MG63 (cell line): ENCODE data around the gene SMIM45.

Source experiments
- DNase-seq: peaks from one replicate; pipeline ENCODE4 v3.0.0-alpha.2; 2020
- H3K27me3 ChIP-seq: fragments of 250-450 bp; sonication (Bioruptor Pico); 2 replicates; pipeline ENCODE4 v1.5.1; 2020; ENCODE audit warnings: mild to moderate bottlenecking, moderate library complexity
- H3K36me3 ChIP-seq: fragments of 250-450 bp; sonication (Bioruptor Pico); 2 replicates; pipeline ENCODE4 v1.5.1; 2020; ENCODE audit warnings: mild to moderate bottlenecking, moderate library complexity
- H3K4me3 ChIP-seq: fragments of 250-450 bp; sonication (Bioruptor Pico); 2 replicates; pipeline ENCODE4 v1.5.1; 2020; ENCODE audit warnings: mild to moderate bottlenecking, moderate library complexity
- H3K9me3 ChIP-seq: fragments of 250-450 bp; sonication (Bioruptor Pico); 2 replicates; pipeline ENCODE4 v1.5.1; 2020; ENCODE audit warnings: mild to moderate bottlenecking, moderate library complexity

SMIM45 gene

GRCh38 chr22:41976070-41976901, 24.3 kb downstream of the SMIM45 start:
- no peaks in the 10 kb centered on the region for H3K36me3 ChIP-seq
- peaks cover 36% of the 10 kb centered on the region for H3K27me3 ChIP-seq
- peak; percentile 31 for DNase-seq
- no peaks in the 10 kb centered on the region for H3K9me3 ChIP-seq
- peak overlapping the region; percentile 41 for H3K4me3 ChIP-seq

GRCh38 chr22:41976961-41977566, 25.1 kb downstream of the SMIM45 start:
- H3K27me3 ChIP-seq = peaks cover 36% of the 10 kb centered on the region
- H3K36me3 ChIP-seq = no peaks in the 10 kb centered on the region
- H3K4me3 ChIP-seq = no peak overlapping the region
- DNase-seq = no peak
- no peaks in the 10 kb centered on the region for H3K9me3 ChIP-seq

DNA sequence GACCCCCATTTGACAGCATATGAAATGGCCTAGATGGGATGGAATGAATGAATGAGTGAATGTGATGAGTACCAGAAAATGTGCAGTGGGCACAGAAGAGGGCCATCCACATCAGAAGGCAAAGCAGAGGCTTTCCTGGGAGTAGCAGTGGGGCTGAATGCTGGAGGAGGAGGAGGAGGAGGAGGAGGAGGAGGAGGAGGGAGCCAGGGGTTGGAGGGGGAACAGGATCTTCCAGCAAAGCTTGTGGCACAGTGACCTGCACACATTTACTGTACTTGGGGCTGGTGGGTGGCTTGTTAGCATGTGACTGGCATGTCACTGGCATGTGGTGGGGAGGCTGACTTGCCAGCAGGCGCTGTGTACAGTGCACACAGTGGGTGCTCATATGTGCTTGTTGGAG, 26.8 kb downstream of the SMIM45 start:
- no peak overlapping the region for H3K4me3 ChIP-seq
- no peaks in the 10 kb centered on the region for H3K9me3 ChIP-seq
- H3K36me3 ChIP-seq = no peaks in the 10 kb centered on the region
- H3K27me3 ChIP-seq = peaks cover 28% of the 10 kb centered on the region
- DNase-seq = no peak

DNA sequence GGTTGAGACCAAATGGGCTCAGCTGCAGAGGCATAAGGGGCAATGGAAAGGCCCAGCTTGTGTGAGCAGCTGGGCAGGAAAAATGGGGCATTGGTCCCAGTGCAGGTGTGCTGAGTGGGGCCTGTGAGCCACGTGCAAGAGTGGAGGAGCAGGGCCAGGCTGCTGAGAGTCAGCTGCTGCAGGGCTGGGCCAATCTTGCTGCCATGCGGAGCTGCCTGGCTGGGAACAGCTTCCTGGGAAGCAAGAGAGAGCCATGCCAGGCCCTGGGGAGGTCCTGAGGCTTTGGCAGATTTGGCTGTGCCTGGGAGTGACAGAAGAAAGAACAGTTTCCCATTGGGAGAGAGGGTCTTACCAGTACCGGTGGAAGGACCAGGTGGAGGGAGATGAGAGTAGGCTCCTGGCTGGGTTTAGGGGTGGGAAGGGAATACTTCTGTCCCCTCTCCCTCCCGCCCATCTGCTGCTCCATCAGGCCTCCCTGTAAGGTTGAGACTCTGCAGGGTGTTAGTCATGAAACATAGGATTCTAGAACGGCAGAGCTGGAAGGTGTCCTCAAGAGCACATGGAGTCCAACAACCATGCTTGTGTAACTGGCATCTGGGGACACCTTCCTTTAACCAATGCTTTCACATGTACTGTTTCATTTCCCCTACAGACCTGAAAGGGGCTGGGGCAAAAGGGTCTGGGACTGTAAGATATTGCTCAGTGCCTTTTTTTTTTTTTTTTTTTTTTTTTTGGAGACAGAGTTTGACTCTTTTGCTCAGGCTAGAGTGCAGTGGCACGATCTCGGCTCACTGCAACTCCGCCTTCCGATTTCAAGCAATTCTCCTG, 27.7 kb downstream of the SMIM45 start:
- no peak for DNase-seq
- peaks cover 28% of the 10 kb centered on the region for H3K27me3 ChIP-seq
- H3K4me3 ChIP-seq = no peak overlapping the region
- no peaks in the 10 kb centered on the region for H3K9me3 ChIP-seq
- H3K36me3 ChIP-seq = no peaks in the 10 kb centered on the region

DNA sequence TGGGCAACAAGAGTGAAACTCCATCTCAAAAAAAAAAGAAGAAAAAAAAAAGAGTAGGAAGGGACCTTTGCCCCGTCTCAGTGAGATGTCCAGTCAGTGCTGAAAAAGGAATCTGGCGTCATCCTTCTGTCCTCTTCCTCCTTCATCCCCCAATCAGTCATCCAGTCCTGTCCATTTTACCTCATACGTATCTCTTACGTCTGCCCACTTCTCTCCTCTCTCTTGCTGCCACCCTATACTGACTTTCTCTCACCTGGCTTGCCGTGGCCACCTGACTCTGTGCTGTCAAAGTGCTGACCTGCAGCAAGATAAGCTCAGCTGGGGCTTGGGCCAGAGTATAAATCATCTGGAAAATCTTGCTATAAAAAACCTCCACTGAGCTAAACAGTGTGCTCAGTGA, 30.9 kb downstream of the SMIM45 start:
- DNase-seq = no peak
- Histone ChIP-seq H3K27me3 (peaks cover 4% of the 10 kb centered on the region; the same call in 1 of the 2 replicates), H3K4me3 (no peak overlapping the region), H3K9me3 (no peaks in the 10 kb centered on the region), H3K36me3 (no peaks in the 10 kb centered on the region)

GRCh38 chr22:41983513-41984405, 31.8 kb downstream of the SMIM45 start:
- Histone ChIP-seq H3K9me3 (no peaks in the 10 kb centered on the region), H3K4me3 (no peak overlapping the region), H3K36me3 (no peaks in the 10 kb centered on the region), H3K27me3 (no peaks in the 10 kb centered on the region)
- DNase-seq = no peak

GRCh38 chr22:41987276-41987675, 35.3 kb downstream of the SMIM45 start:
- no peak overlapping the region for H3K4me3 ChIP-seq
- no peak for DNase-seq
- H3K9me3 ChIP-seq = no peaks in the 10 kb centered on the region
- no peaks in the 10 kb centered on the region for H3K36me3 ChIP-seq
- no peaks in the 10 kb centered on the region for H3K27me3 ChIP-seq

- no peaks in the 10 kb centered on the region for H3K27me3 ChIP-seq
- no peaks in the 10 kb centered on the region for H3K36me3 ChIP-seq
- no peaks in the 10 kb centered on the region for H3K9me3 ChIP-seq
- no peak overlapping the region for H3K4me3 ChIP-seq
- DNase-seq = no peak
These were observed 37.3 kb downstream of the SMIM45 start for GRCh38 chr22:41989246-41989645.

DNA sequence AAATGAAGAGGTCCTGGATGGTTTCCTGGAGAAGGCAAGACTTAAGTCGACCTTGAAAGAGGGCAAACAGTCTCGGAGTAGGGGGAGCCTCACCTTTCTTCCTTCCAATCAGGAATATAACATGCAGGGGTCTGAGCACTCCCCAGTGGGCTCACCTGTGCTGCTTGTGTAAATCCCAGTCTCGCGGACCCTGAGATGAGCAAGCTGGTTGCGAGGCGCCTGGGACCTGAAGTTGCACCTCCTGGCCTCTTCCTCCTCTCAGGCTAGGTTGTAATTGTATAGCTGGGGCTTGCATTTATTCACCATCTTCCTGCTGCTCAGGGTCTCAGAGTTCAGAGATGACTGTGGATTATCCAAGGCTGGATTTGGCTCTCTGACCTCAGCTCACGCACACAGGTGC, 39.2 kb downstream of the SMIM45 start:
- Histone ChIP-seq H3K4me3 (no peak overlapping the region), H3K27me3 (no peaks in the 10 kb centered on the region), H3K9me3 (no peaks in the 10 kb centered on the region), H3K36me3 (no peaks in the 10 kb centered on the region)
- no peak for DNase-seq

DNA sequence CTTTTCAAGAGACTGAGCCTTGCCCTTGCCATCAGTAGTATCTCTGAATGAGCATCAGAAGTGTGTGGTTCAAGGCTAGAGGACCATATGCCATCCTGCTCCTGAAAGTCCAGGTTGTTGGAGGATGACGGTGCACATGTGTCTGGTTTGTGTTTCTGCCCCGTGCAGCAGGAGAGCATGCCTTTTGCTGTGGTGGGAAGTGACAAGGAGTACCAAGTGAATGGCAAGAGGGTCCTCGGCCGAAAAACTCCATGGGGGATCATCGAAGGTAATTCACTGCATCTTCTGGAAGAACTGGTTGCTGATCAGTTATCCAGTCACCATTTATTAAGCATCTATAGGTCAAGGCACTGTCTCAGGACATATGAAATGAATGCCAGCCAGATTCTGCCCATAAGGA, 40.5 kb downstream of the SMIM45 start:
- Histone ChIP-seq H3K27me3 (no peaks in the 10 kb centered on the region), H3K9me3 (no peaks in the 10 kb centered on the region), H3K4me3 (no peak overlapping the region), H3K36me3 (no peaks in the 10 kb centered on the region)
- DNase-seq = no peak

GRCh38 chr22:41995211-41995610, 43.3 kb downstream of the SMIM45 start:
- Histone ChIP-seq H3K27me3 (no peaks in the 10 kb centered on the region), H3K9me3 (no peaks in the 10 kb centered on the region), H3K36me3 (no peaks in the 10 kb centered on the region), H3K4me3 (no peak overlapping the region)
- no peak for DNase-seq

DNA sequence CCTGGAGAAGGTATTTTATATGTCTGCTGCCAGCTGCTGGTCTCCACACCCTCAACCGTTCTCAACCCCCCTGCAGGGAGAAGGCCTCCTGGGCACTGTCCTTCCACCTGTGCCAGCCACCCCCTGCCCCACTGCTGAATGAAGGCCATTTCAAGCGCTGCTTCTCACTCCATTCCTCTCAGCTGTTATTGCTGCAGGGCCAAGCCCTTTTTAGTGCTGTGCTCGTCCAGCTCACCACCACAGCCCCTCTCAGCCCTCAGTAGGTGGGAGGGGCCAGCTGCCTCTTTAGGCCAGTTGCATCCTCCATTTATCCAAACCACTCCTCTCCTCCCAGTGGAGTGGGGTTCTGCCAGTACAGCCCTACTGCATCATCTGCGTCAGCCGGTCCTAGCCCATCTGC, 44.9 kb downstream of the SMIM45 start:
- Histone ChIP-seq H3K27me3 (no peaks in the 10 kb centered on the region), H3K9me3 (no peaks in the 10 kb centered on the region), H3K36me3 (no peaks in the 10 kb centered on the region), H3K4me3 (no peak overlapping the region)
- DNase-seq = no peak

DNA sequence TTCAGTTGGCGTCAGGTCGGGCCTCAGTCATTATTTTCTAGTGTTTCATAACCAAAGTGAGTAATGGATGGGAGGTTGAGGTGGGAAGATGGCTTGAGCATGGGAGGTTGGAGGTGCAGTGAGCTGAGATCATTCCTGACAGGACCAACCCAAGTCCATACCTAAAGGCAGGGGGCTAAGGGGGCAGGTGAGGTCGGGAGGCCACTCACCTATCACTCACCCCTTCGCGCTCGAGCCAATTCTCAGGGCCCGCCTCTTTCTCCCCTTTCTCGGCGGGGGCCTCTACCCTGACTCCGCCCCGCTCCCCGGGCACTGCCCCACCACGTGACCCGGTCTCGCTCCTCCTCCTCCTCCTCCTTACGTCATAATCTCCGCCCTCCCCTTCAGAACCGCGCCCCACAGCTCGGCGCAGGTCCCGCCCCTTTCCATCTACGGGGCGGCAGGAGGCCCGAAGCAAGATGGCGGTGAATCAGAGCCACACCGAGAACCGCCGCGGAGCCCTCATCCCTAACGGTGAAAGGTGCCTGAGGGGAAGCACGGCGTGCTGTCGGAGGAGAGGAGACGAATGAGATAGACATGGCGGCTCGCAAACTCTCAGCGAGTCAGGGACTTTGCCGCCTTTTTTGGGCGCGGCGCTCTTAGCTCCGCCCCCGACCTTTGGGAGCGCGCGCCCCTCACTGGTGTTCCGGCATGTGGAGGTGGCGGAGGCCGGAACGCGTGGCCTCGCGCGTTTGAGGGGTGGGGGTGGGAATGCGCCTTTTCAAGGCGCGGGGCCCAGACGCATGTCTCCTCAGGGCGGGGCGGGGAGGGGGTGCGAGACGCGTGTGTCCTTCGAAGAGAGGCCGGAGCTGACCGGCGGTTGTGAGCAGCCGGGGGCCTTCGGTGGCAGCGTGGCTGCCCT, 46.7 kb downstream of the SMIM45 start, which contains the start of gene WBP2NL:
WBP2NL (plus strand) TSS at position 428 of the 901 bp plus-strand sequence; CDS start at position 459, 31 bp downstream.
- H3K27me3 ChIP-seq = no peaks in the 10 kb centered on the region
- peak within 1 kb of the TSS; percentile 52 for H3K4me3 ChIP-seq
- peak; percentile 71 for DNase-seq

GRCh38 chr22:42000466-42000865, 48.5 kb downstream of the SMIM45 start:
- no peaks in the 10 kb centered on the region for H3K27me3 ChIP-seq
- H3K4me3 ChIP-seq = no peak overlapping the region
- no peaks in the 10 kb centered on the region for H3K36me3 ChIP-seq
- H3K9me3 ChIP-seq = no peaks in the 10 kb centered on the region
- DNase-seq = no peak

More for the DNA sequence above, 46.7 kb downstream of the SMIM45 start, which contains the start of gene WBP2NL:
- Histone ChIP-seq H3K9me3 (no peaks in the 10 kb centered on the region), H3K36me3 (no peaks in the 10 kb centered on the region)

GRCh38 chr22:42001121-42001520, 49.2 kb downstream of the SMIM45 start:
- no peak overlapping the region for H3K4me3 ChIP-seq
- H3K9me3 ChIP-seq = no peaks in the 10 kb centered on the region
- H3K27me3 ChIP-seq = no peaks in the 10 kb centered on the region; the same call in 1 of the 2 replicates
- DNase-seq = no peak
- no peaks in the 10 kb centered on the region for H3K36me3 ChIP-seq
